NCI-H345 (cell line): ENCODE results near the gene MICAL2.

Source experiments
- DNase-seq: peaks from one replicate; lab custom pipeline; 2025; lab: John Stamatoyannopoulos, UW

Gene MICAL2

DNA sequence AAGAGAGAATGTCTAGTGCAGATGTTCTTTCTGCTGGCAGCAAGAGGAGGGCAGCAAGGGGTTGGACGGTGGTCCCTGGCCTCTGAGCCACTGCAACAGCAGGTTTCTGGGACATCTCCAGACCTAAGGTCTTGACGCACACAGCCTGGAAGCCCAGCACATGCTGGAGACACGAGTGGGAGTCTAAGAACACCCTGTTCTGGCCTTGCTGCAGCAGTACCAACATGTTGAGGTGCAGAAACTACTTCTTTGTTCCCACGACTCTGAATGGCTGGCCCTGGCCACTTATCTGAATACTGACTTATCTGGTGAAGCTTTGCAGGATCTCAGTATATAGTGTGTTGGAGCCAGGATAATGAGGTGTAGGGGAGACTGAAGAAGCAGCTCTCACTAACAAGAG, 6.8 kb downstream of the MICAL2 start:
- no peak for DNase-seq

DNA sequence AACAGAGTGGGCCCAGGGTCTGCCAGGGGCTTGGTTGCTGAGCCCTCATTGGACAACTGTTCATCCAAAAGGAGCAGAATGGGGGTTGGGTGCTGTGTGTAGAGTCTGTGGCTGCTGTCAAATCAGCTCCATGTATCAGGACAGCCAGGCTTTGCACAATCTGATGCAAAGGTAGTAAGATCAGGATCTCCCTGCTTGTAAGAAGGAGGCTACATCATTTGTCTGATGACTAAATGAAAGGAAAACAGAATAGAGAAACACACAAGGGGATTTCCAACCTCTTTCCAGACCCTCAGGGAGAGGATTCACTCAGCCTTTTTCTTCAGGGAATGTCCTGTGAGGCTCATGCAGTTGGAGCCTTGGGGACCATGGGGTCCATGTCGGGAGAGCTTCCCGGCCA, 7.2 kb downstream of the MICAL2 start:
- no peak for DNase-seq

DNA sequence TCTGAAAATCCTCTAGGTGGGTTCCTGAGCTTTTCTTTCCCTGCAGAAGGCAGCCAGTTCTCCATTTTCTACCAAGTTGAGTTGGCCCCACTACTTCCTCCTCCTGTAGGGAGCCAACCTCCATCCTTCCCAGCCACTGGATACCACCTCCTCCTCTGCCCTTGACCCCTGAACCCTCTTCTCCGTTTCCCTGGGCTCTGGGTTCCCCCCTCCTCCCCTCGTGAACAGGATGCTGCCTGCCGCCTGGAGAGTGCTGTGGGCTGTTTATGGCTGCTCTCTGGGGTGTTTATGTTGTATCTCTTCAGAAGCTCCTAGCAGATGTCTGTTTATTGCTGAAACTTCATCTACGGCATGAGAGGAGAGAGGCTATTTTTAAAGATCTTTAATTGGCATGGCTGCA, 8.6 kb downstream of the MICAL2 start:
- DNase-seq: no peak

DNA sequence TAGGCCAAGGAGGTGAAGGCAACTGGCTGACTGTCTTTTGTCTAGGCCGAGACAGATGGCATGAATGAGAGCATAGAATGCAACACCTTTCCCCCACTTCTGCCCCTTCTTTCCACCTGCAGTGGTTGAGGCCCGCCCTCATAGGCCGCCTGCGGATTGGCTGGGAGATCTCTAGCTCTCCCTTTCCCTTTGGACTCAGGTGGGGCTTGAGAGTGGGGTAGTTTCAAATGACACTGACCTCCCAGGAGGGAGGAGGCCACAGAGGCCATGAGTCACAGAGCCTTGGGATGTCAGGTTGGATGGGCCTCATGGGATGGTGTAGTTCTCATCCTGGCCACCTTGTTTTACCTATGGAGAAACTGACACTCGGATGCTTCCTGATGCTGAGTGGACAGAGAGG, 9.1 kb downstream of the MICAL2 start:
- DNase-seq: no peak

DNA sequence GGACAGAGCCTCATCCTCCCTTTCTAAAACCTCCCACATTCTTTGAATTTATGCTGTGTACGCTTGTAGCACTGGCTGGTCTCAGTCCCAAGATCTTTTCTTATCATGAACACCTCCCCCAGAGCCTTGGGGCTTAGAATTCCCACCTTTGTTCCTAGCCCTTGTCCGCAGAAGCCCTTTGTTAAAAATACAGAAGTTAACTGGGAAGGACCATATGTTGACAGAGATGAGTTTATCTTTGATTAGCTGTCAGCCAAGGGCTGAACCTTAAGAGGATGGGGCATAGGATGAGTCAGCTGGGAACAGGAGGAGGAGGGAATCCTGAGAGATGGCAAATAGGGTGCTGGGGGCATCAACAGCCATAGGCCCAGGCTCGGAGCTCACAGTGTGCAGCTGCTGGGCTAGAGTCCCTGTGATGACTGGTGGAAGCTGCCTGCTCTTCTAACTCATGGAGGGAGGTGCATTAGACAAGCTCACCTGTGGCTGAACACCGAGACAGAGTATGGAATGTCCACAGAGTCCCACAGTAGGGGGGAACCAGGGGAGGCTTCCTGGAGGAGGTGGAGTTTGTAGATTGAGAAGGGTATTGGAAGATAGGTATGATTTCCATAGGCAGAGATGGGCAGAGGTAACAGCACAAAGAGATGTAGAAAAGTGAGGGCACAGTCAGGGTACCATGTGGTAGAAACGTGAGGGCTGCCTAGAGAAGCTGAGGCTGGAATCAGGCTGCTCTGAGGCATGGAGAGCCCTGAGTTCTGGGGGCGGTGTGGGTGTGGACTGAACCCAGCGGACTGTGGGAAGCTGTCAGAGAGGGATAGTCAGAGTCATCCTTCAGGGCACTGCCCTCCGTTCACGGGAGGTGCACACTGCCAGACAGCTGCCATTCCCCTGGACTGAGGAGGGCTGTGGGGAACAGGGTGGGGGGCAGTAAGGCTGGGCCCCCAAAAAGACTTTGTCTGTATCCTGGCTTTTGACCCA, 9.9 kb downstream of the MICAL2 start:
- peak; percentile 17 for DNase-seq

DNA sequence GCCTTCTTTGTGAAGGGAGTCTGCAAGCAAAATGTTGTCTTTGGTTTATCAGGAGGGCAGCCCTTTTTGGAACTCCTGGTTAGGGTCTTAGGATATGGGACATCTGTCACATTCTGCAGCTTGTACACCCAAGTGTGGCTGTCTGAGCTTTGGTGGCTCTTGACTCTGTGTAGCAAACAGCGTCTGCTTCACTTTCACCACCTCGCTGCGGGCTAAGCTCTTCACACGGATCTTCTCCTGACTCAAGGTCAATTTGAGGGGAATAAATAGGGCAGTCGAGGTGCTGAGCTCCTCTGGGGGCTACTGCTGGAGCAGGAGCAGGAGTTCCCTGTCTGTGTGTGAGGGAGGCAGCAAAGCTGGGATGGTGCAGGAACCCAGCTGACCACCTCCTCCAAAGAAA, 10.6 kb downstream of the MICAL2 start:
- DNase-seq: no peak

DNA sequence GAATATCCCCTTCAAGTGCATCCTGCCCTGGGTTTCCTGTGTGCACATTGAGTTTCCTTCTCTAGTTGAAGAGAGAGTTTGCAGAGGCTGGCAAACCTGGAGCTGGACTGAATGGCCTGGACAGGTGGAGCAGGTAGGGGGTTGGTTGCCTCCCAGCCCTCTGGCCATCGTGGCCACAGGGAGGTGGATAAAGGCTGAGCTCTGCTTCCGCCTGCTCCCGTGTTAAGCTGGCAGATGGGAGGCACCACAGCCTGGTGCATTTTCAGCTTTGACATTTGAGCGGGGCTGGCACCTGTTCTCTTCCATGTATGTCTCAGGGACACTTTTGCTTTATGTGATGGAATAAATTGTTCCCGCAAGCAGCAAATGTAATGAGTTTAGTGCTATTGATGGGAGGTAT, 11.1 kb downstream of the MICAL2 start:
- DNase-seq: peak; percentile 65

DNA sequence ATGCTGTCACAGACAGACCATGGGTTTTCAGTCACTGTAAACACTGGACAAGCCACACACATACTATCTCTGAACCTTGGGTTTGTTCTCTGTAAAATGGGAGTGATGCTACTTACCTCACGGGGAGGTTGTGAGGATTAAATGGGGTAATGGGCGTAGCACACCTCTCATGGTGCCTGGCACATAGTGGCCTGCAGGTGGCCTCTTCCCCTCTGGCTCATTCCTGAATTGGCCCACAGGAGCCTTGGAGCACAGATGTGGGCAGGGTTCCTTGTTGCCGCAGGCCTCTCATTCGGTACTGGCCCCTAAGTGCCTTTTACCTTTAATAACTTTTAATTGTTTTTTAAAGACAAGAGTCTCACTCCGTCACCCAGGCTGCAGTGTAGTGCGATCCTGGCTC, 11.7 kb downstream of the MICAL2 start:
- peak; percentile 24 for DNase-seq

DNA sequence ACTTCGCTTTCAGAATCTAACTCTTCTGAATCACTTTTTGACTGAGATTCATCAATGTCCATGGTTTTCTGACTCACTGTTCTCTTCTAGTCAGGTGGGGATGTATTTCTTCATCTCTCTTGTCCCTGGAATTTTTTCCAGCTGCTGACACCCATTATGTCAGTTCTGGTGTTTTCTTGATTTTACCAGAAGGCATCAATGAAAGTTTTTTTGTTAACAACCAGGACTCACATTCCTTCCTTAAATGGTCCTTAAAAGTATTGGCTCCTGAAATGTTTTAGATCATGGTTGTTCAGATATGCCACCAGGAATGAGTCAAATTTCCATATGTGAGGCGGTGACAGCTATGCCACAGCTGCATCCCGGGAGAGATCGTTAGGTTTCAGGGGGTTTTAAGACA, 12.9 kb downstream of the MICAL2 start:
- DNase-seq: no peak

DNA sequence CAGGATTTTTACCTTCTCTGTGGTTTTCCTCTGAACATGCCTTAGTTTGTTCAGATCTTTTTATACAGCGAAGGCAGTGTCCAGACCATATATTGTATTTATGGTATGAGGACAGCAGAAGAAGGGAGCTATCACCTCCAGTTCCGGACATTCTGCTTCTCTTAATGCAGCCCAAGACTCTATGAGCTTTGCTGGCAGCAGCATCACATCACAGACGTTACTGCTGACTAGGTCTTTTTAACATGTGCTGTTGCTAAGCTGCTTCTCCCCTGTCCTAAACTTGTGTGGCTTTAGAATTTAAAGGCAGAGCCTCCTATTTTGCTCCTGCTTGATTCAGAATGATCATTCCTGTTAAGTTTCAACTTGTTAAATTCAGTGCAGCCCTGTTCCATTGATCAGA, 13.4 kb downstream of the MICAL2 start:
- no peak for DNase-seq

DNA sequence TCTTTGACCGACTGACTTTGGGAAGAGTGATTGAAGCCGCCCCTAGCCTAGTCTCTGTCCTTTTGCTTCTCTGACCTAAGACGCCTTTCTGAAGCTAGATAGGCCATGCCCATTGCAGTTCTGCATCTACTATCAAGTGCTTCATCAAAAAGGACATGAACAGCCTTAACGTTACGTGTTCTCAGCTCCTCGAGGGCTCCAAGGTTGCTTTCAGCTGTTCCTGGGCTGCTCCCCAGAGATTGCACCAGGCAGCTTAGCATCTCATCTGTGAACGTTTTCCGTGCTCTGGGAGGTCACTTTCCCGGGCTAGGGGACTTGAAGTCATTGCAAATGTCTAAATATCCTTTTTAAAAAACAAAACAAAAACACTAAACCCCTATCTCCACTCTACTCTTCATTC, 13.9 kb downstream of the MICAL2 start:
- no peak for DNase-seq

DNA sequence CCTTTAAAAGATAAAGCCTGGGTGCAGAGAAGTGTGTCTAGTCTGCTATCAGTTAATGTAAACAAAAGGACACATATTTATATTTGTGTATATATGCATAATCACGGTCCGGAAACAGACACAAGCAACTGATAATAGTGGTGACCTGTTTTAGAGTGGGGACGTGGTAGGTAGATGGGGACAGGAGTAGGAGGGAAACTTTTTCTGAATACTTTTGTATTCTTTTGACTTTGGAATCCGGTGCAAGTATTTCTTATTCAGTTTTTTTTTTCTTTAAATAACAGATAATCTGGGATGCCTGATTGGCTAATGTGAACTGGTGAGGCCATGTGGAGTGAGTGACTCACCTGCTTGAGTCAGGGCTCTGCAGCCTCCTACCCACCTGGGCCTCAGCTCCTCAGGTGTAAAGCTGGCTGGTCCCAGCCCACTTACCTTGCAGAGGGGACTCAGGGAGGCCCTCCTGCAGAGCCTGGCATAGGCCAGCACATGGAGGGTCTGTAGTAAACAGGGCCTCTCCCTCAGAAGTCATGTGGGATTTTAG, 15.3 kb downstream of the MICAL2 start:
- no peak for DNase-seq

DNA sequence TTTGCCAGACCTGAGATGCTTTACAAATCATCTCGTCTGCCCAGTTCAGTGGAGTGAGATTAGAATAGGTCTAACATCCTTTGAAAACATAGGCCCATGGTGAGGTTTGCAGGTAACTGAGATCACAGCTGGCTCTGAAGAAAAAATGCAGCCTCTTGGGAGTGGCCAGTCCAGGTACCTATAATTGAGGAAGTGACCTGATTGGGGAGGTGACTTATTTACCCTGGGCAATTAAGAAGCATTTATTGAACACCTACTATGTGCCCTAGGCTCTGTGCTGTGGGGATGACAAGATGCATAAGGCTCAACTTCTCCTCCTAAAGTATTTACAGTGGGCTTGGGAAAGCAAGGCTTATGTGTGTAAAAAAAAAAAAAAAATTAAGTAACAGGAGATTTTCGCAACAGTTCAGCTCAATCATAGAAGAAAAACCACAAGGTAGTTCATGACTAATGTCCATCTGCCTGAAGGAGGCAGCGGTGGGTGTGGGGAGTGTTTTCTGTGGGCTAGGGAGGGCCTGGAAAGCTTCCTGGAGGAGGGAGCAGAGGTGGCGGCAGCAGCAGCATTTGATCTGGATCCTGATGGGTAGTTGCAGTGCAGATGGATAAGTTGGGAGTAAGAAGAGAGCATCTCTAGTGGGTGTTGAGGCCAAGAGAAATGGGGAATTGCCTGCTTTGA, 16.1 kb downstream of the MICAL2 start:
- DNase-seq: no peak

DNA sequence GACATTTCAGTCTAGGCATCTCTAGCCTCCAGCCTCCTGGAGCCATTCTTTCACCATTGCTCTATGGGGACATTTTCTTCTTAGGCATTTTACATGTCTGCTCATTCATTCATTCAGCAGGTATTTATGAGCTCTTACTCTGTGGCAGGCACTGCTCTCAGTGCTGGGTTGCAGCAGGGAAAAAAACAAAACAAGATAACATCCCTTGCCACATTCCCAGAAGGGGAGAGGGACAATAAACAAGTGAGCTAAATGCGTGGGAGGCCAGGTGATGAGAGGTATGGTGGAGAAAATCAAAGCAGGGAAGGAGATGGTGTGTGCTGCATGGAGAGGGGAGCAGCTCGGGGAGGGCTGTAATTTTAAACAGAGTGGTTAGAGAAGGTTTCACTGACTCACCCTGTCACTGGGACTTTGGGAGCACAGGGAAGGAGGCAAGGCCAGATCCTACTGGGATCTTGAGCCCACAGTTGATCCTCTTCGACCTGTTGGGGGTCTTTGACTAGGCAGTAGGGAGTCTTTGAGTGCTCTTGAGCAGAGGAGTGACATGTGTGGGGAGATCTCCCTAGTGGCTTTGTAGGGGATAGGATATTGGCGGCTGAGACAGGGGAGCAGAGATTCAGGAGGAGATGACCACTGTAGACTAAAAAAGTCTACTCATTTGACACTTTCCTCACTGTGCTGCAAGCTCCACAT, 17.0 kb downstream of the MICAL2 start:
- DNase-seq: no peak

DNA sequence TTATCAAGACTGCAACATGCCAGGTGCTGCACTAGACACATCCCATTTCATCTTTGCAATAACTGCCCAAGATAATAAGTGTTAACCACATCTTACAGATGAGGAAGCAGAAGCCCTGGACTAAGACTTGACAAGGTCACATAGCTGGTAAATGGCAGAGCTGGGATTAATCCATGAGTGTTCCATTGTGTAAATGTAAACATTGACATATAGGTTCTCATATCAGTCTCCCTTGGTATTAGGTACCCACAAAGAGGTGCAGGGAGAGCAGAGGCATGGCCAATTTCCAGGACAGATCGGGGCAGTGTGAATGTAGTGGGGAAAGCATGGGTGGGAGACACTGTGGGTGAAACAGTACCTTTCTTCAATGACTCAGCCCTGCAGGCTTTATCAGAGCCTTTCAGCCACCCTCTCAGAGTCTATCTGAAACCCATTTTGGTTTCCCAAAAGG, 17.9 kb downstream of the MICAL2 start:
- no peak for DNase-seq

DNA sequence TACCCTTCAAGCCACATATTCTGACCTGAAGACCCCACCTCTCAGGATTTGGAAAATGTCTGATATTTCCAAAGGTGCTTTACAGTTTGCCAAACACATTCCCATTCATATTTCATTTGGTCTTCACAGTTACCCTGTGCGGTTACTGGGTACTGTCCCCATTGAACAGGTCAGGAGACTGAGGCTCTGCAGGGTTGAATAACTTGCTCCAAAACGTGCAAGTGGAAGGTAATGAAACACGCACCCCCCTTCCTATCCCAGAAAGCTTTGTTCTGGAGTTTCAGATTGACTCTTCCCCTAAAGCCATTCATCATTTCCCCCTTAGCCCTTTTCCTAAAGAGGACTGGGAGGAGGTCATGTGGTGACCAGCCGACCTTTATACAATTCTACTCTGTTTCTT, 18.8 kb downstream of the MICAL2 start:
- no peak for DNase-seq

DNA sequence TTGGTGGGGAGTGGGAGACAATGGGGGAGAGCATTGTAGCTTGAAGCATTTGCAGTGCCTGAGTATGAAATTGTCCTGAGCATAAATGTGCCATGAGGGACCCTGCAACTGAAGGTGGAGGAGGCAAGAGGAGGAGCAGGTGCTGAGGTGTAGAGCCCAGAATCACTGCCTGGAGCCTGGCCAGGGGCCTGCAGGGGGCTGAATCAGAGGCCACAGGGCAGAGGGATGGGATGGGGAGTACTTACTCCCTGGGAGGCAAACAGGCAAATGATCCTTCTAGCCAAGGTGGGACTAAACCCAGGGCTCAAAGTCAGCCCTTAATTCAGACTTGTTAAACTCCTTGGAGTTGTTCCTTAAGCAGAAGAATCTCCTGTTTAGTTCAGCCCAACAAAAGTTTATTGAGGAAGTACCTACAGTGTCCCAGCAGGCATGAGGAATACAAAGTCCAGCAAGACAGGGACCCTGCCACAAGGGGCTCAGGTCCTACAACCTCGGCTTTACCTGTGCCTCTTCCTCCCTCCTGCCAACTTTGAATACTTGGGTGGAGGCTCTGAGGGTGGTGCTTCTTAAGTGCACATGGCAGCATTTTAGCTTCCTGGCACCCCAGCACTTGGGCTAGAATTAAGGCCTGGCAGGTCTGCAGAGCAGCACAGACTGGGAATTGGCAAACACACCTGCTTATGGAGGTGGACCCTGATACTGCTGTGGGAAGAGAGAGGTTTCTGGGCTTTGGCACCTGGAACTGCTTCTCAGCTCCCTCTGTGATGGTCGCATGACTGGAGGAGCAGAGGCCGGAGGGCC, 20.0 kb downstream of the MICAL2 start:
- no peak for DNase-seq

DNA sequence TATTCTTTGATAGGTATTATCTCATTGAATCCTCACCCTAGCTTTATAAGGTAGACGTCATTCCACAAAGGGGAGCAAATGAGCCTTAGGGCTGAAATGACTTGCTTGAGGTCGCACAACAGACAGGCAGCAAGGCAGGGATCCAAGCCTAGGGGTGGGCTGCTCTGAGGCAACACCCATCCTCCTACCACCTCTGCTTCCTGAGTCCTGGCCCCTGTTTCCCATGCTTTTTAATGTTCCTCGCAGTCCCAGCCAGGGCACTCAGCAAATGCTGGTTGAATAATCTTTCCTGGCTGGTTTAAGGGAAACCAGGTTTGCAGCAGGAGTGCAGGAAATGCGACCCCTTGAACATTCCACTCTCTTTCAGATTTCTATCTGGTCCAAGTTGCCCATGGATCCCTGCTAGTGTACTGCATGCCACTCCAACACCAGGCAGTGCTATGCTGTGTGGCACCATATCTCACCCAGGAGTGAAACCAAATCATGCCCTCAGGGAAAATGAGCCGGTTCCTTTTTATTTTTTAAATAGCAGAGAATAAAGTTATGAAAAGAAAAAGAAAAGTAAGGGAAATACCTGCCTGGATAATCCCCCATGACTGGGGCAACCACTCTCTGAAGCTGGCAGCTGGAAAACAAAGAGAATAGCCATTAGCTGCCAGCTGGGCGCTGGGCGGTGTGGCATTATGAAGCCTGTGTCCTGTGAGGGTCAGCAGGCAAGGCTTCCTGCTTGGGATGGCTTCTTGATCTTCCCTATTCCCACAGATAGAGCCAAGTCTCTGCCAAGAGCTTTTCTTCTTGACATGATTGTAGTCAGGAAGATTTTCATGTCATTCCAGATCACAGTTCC, 21.8 kb downstream of the MICAL2 start:
- no peak for DNase-seq

DNA sequence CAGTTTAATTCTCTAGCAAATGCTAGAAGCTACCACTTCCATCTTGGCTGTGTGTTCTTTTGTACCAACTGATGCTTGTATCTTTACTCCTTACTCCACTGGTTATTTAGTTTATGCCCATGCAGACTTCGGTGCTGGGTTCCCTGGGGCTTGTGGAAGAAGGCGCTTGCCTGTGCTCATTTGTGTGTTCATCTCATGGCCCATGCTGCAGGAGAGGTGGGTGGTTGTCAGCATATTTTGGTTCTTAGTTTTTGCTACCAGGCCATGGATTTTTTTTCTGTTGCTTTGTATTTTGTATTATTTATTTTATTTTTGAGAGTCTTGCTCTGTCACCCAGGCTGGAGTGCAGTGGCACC, 22.4 kb downstream of the MICAL2 start:
- no peak for DNase-seq

DNA sequence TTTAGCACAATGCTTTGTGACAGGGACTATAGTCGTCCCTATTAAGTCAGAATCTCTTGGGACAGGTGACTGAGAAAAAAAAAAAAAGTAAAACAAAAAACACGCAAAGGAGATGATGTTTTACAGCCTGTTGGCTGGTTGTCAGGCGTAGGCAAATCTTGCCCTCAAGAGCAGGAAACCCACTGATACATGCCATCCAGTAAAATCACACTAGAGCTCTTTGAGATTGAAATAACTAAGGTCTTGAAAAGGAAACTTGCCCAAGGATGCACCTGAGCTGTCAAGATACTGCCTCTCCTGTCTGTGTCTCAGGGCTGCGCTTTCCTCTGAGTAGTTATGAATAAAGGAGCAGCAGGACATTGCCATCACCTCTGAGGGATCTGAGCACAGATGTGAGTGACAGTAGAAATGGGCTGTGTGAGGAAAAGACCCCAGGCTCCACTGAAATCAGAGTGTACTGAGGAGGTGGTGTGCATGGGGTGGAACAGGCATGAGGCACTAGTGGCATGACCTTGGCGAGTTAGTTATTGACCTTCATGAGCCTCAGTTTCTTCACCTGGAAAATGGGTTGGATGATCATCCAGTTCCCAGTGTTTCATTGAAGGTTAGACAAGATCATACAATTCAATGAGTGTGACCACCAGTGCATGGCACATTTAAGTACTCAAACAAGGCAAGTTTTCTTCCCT, 23.3 kb downstream of the MICAL2 start:
- no peak for DNase-seq
